ENCODE data around the gene RTN4R. TPM values are rescaled to one million over a fixed set of nuclear protein-coding genes. Genes with fewer than 3 reads are reported as not detected.
"Not testable (repeated sequence)": the region's sequence is repeated elsewhere in the genome, so short reads cannot be mapped to it uniquely, and the experiment has no call there.

The RTN4R gene
- total and polyA plus RNA-seq, 2 donors (not counting 1 experiment from before 2014, with no cell fraction given), result 0.42 to 0.79 TPM

- not testable (repeated sequence) for H3K9ac ChIP-seq (ENCODE audit: low read length)
Observed at GRCh38 chr22:20274374-20274773, 6.3 kb upstream of the RTN4R start.

GRCh38 chr22:20273758-20274181, 5.7 kb upstream of the RTN4R start:
- 93% methylated on average over 8 of the region's 12 CpGs for WGBS (ENCODE audit: insufficient coverage)

More at GRCh38 chr22:20274374-20274773, 6.3 kb upstream of the RTN4R start:
- H3K27ac ChIP-seq (ENCODE audit: low read length in 2 of 2); H3K36me3 ChIP-seq (replicated peaks in 1 of 2; ENCODE audit: control extremely low read depth in 1 of 2, control insufficient read depth in 1 of 2, extremely low read depth in 1 of 2, insufficient read depth in 2 of 2, low read length in 1 of 2); H3K4me2 ChIP-seq (replicated peaks; ENCODE audit: low read depth, low read length, poor library complexity, severe bottlenecking); H4K20me1 ChIP-seq (ENCODE audit: control insufficient read depth, insufficient read depth, low read length, poor library complexity, severe bottlenecking); CTCF ChIA-PET; H3K27ac Mint-ChIP-seq; H3K4me3 ChIP-seq (ENCODE audit: control extremely low read depth in 1 of 5, extremely low read depth in 1 of 5, insufficient read depth in 1 of 5, low read depth in 2 of 5, low read length in 4 of 5); H2AFZ ChIP-seq (ENCODE audit: insufficient read depth, low read depth, low read length, poor library complexity, severe bottlenecking); DNase-seq; H3K4me1 Mint-ChIP-seq; intact Hi-C loops (cut with micrococcal nuclease); ATAC-seq (ENCODE audit: low read depth); H3K79me2 ChIP-seq (ENCODE audit: control insufficient read depth, insufficient read depth, low read length); H3K9me3 ChIP-seq (ENCODE audit: control extremely low read depth in 1 of 3, control insufficient read depth in 2 of 3, insufficient read depth in 1 of 3, low read length in 2 of 3); H3K9me3 Mint-ChIP-seq (ENCODE audit: insufficient read depth); H3K4me3 Mint-ChIP-seq; H3K27me3 Mint-ChIP-seq; POLR2A ChIA-PET; H3K27me3 ChIP-seq (replicated peaks in 1 of 4; ENCODE audit: control extremely low read depth in 1 of 4, control insufficient read depth in 3 of 4, insufficient read depth in 4 of 4, low read length in 3 of 4); H3K4me1 ChIP-seq (ENCODE audit: control insufficient read depth in 2 of 2, insufficient read depth in 2 of 2, low read length in 2 of 2): not testable (repeated sequence)
- WGBS (ENCODE audit: insufficient coverage), result 99% methylated on average over 6 of the region's 10 CpGs

More at GRCh38 chr22:20273758-20274181, 5.7 kb upstream of the RTN4R start:
- ChIA-PET POLR2A (no interaction called here), CTCF (no interaction called here)
- H3K4me2 ChIP-seq (replicated peaks; ENCODE audit: low read depth, low read length, poor library complexity, severe bottlenecking), result no peak overlapping the region
- TF ChIP-seq EZH2 (IDR thresholded peaks at IDR 0.05; ENCODE audit: borderline replicate concordance, insufficient read depth, low read depth, low read length, poor library complexity, severe bottlenecking), result no peak
- TF ChIP-seq, protein P1, sequence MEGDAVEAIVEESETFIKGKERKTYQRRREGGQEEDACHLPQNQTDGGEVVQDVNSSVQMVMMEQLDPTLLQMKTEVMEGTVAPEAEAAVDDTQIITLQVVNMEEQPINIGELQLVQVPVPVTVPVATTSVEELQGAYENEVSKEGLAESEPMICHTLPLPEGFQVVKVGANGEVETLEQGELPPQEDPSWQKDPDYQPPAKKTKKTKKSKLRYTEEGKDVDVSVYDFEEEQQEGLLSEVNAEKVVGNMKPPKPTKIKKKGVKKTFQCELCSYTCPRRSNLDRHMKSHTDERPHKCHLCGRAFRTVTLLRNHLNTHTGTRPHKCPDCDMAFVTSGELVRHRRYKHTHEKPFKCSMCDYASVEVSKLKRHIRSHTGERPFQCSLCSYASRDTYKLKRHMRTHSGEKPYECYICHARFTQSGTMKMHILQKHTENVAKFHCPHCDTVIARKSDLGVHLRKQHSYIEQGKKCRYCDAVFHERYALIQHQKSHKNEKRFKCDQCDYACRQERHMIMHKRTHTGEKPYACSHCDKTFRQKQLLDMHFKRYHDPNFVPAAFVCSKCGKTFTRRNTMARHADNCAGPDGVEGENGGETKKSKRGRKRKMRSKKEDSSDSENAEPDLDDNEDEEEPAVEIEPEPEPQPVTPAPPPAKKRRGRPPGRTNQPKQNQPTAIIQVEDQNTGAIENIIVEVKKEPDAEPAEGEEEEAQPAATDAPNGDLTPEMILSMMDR (IDR thresholded peaks at IDR 0.05), result no peak
- intact Hi-C loops (cut with micrococcal nuclease), result no loop called here
- no peaks in the 10 kb centered on the region for H3K27me3 ChIP-seq (replicated peaks in 1 of 4; ENCODE audit: control extremely low read depth in 1 of 4, control insufficient read depth in 3 of 4, insufficient read depth in 4 of 4, low read length in 3 of 4)
- no peaks in the 10 kb centered on the region for H3K27me3 Mint-ChIP-seq
- H3K4me1 Mint-ChIP-seq, result no peaks in the 10 kb centered on the region
- no peak overlapping the region for H3K9ac ChIP-seq (ENCODE audit: low read length)
- H3K27ac Mint-ChIP-seq, result no peak overlapping the region
- no peaks in the 10 kb centered on the region for H3K79me2 ChIP-seq (ENCODE audit: control insufficient read depth, insufficient read depth, low read length)
- no peaks in the 10 kb centered on the region for H3K9me3 ChIP-seq (ENCODE audit: control extremely low read depth in 1 of 3, control insufficient read depth in 2 of 3, insufficient read depth in 1 of 3, low read length in 2 of 3)
- H3K36me3 ChIP-seq (replicated peaks in 1 of 2; ENCODE audit: control extremely low read depth in 1 of 2, control insufficient read depth in 1 of 2, extremely low read depth in 1 of 2, insufficient read depth in 2 of 2, low read length in 1 of 2), result no peaks in the 10 kb centered on the region
- no peak overlapping the region for H3K4me3 Mint-ChIP-seq
- H3K27ac ChIP-seq (ENCODE audit: low read length in 2 of 2), result no peak overlapping the region
- H3K9me3 Mint-ChIP-seq (ENCODE audit: insufficient read depth), result no peaks in the 10 kb centered on the region
- H4K20me1 ChIP-seq (ENCODE audit: control insufficient read depth, insufficient read depth, low read length, poor library complexity, severe bottlenecking), result no peaks in the 10 kb centered on the region
- H3K4me1 ChIP-seq (ENCODE audit: control insufficient read depth in 2 of 2, insufficient read depth in 2 of 2, low read length in 2 of 2), result peaks cover 0 to under 1% of the 10 kb centered on the region in 2 donors
- H2AFZ ChIP-seq (ENCODE audit: insufficient read depth, low read depth, low read length, poor library complexity, severe bottlenecking), result no peak overlapping the region
- no peak overlapping the region for H3K4me3 ChIP-seq (ENCODE audit: control extremely low read depth in 1 of 5, extremely low read depth in 1 of 5, insufficient read depth in 1 of 5, low read depth in 2 of 5, low read length in 4 of 5)
- no peak for DNase-seq
- ATAC-seq (ENCODE audit: low read depth), result no peak
